Body of pancreas (tissue), 4 donors: ENCODE measurements around the gene NAGPA.

Experiments used
- CTCF ChIP-seq, 7 experiments: fragments of 450-650 bp in 4 of 7; fragments of 200-600 bp in 3 of 7; sonication (generic) in 3 of 7; IDR thresholded peaks; one replicate each; pipeline ENCODE4 v1.5.1; 2016 to 2019; ENCODE audit warnings: antibody characterized with exemption in 7 of 7
- POLR2A ChIP-seq, 3 donors: fragments of 450-650 bp; IDR thresholded peaks; one replicate each; pipeline ENCODE4 v1.6.1; 2016; ENCODE audit warnings: antibody characterized with exemption in 3 of 3, mild to moderate bottlenecking in 2 of 3

- TF ChIP-seq POLR2A (IDR thresholded peaks at IDR 0.05) (no peak), CTCF (IDR thresholded peaks at IDR 0.05) (no peak)
These were observed 21.4 kb upstream of the NAGPA start for GRCh38 chr16:5054876-5055865.
